AML-193 (cell line): Measurements from ENCODE around the gene CLPX.
"Not testable (repeated sequence)": the region's sequence is repeated elsewhere in the genome, so short reads cannot be mapped to it uniquely, and the experiment has no call there.

Experiments used
- DNase-seq, 2 experiments: peaks; one replicate each; lab custom pipeline; 2025; lab: John Stamatoyannopoulos, UW

The CLPX gene

GRCh38 chr15:65206750-65207149 lies 21.6 kb upstream of the CLPX start:
- DNase-seq: no peak

GRCh38 chr15:65204931-65205660 lies 20.0 kb upstream of the CLPX start:
- no peak for DNase-seq

- no peak for DNase-seq
Measured at GRCh38 chr15:65204236-65204930, 19.2 kb upstream of the CLPX start.

GRCh38 chr15:65201918-65202317 lies 16.8 kb upstream of the CLPX start:
- no peak for DNase-seq

- DNase-seq: no peak
Measured at GRCh38 chr15:65198571-65198970, 13.4 kb upstream of the CLPX start.

GRCh38 chr15:65197337-65197645 lies 12.1 kb upstream of the CLPX start:
- no peak for DNase-seq

- DNase-seq: no peak
Measured at GRCh38 chr15:65196637-65197336, 11.6 kb upstream of the CLPX start.

- no peak for DNase-seq
Measured at GRCh38 chr15:65195548-65195923, 10.4 kb upstream of the CLPX start.

- DNase-seq: no peak
Measured at GRCh38 chr15:65194826-65195547, 9.8 kb upstream of the CLPX start.

- no peak for DNase-seq
Measured at GRCh38 chr15:65192016-65192415, 6.9 kb upstream of the CLPX start.

GRCh38 chr15:65189102-65189740 lies 4.1 kb upstream of the CLPX start:
- DNase-seq: peak; percentile 40 to 55

GRCh38 chr15:65188472-65188871 lies 3.3 kb upstream of the CLPX start:
- not testable (repeated sequence) for DNase-seq

- peak in 1 of 2 experiments; percentile 37 for DNase-seq
Measured at GRCh38 chr15:65184305-65184867, 756 bp downstream of the CLPX start.

GRCh38 chr15:65183865-65184159 lies 1.3 kb downstream of the CLPX start:
- no peak for DNase-seq

- DNase-seq: no peak
Measured at GRCh38 chr15:65182538-65182937, 2.6 kb downstream of the CLPX start.

GRCh38 chr15:65181582-65182353 lies 3.4 kb downstream of the CLPX start:
- DNase-seq: not testable (repeated sequence)

- DNase-seq: no peak
Measured at GRCh38 chr15:65180167-65180566, 5.0 kb downstream of the CLPX start.

GRCh38 chr15:65177901-65178300 lies 7.2 kb downstream of the CLPX start:
- no peak for DNase-seq

GRCh38 chr15:65176056-65176455 lies 9.1 kb downstream of the CLPX start:
- DNase-seq: no peak

- DNase-seq: no peak
Measured at GRCh38 chr15:65175511-65175910, 9.6 kb downstream of the CLPX start.

- DNase-seq: no peak
Measured at GRCh38 chr15:65174509-65174908, 10.6 kb downstream of the CLPX start.
